Neural progenitor cell (in vitro differentiated cells): ENCODE results near the gene OPCML. TPM values are rescaled to one million over a fixed set of nuclear protein-coding genes. Genes with fewer than 3 reads are reported as not detected.

ENCODE experiments used
- DNase-seq: peaks from one replicate; pipeline ENCODE4 v3.0.0-alpha.2; 2016; ENCODE audit warnings: low spot score
- H2AFZ ChIP-seq: fragments of 200-600 bp; sonication (generic); replicated peaks from 2 replicates; pipeline ENCODE4 v1.6.1; 2016; ENCODE audit warnings: antibody characterized with exemption
- H3F3A ChIP-seq: fragments of 200-600 bp; sonication (generic); 2 replicates; pipeline ENCODE4 v1.6.1; 2016; ENCODE audit warnings: antibody characterized with exemption, low read depth
- H3K27ac ChIP-seq: fragments of 200-600 bp; sonication (generic); 2 replicates; pipeline ENCODE4 v1.5.1; 2016; ENCODE audit warnings: mild to moderate bottlenecking
- H3K27me3 ChIP-seq: fragments of 200-600 bp; sonication (generic); 2 replicates; pipeline ENCODE4 v1.6.1; 2016; ENCODE audit warnings: mild to moderate bottlenecking, moderate library complexity
- H3K36me3 ChIP-seq: fragments of 200-600 bp; sonication (generic); 2 replicates; pipeline ENCODE4 v1.5.1; 2016
- H3K4me1 ChIP-seq: fragments of 200-600 bp; sonication (generic); 2 replicates; pipeline ENCODE4 v1.6.1; 2016; ENCODE audit warnings: mixed run types
- H3K4me2 ChIP-seq: fragments of 200-600 bp; sonication (generic); 2 replicates; pipeline ENCODE4 v1.6.1; 2016
- H3K4me3 ChIP-seq: fragments of 200-600 bp; sonication (generic); 2 replicates; pipeline ENCODE4 v1.5.1; 2016
- H3K79me2 ChIP-seq: fragments of 200-600 bp; sonication (generic); 2 replicates; pipeline ENCODE4 v1.6.1; 2016; ENCODE audit warnings: low read depth
- H3K9ac ChIP-seq: fragments of 200-600 bp; sonication (generic); 2 replicates; pipeline ENCODE4 v1.6.1; 2016
- H3K9me3 ChIP-seq: fragments of 200-600 bp; sonication (generic); 2 replicates; pipeline ENCODE4 v1.5.1; 2016; ENCODE audit warnings: low read depth
- H4K20me1 ChIP-seq: fragments of 200-600 bp; sonication (generic); 2 replicates; pipeline ENCODE4 v1.6.1; 2016; ENCODE audit warnings: low read depth
- H3K27ac Mint-ChIP-seq: 3 replicates; pipeline ENCODE4 v1.8.0; 2021; ENCODE audit warnings: mixed read lengths
- H3K27me3 Mint-ChIP-seq: 2 replicates; pipeline ENCODE4 v1.8.0; 2022; ENCODE audit warnings: low read depth, mild to moderate bottlenecking, inconsistent platforms, moderate library complexity, mixed read lengths; ENCODE audit not compliant: insufficient read depth
- H3K36me3 Mint-ChIP-seq: 3 replicates; pipeline ENCODE4 v1.8.0; 2021; ENCODE audit warnings: mixed read lengths
- H3K4me1 Mint-ChIP-seq: 3 replicates; pipeline ENCODE4 v1.8.0; 2021; ENCODE audit warnings: mixed read lengths
- H3K4me3 Mint-ChIP-seq: 3 replicates; pipeline ENCODE4 v1.8.0; 2021; ENCODE audit warnings: mild to moderate bottlenecking, moderate library complexity, mixed read lengths
- H3K9me3 Mint-ChIP-seq: 3 replicates; pipeline ENCODE4 v1.8.0; 2020; ENCODE audit warnings: mixed read lengths
- EZH2 ChIP-seq: fragments of 200-600 bp; sonication (generic); IDR thresholded peaks from 2 replicates; pipeline ENCODE4 v1.6.1; 2017; ENCODE audit warnings: antibody characterized with exemption, mild to moderate bottlenecking, moderate library complexity
- EZH2phosphoT487 ChIP-seq: fragments of 200-600 bp; sonication (generic); IDR thresholded peaks from 2 replicates; pipeline ENCODE4 v1.6.1; 2017; ENCODE audit warnings: antibody characterized with exemption
- total RNA-seq: library from RNA; depleted of rRNA; stranded (reverse); fragments of >200 nt; gene quantifications from 2 replicates; pipeline ENCODE4 v1.2.3, GENCODE V29; 2015; ENCODE audit warnings: low replicate concordance
- TF ChIP-seq, protein P1 (sequence below): fragments of 200-600 bp; sonication (generic); IDR thresholded peaks from 2 replicates; pipeline ENCODE4 v1.5.1; 2017; ENCODE audit warnings: antibody characterized with exemption, mild to moderate bottlenecking

Gene OPCML
- total RNA-seq, 1 donor from 2014 or later, result 0.02 TPM

DNA sequence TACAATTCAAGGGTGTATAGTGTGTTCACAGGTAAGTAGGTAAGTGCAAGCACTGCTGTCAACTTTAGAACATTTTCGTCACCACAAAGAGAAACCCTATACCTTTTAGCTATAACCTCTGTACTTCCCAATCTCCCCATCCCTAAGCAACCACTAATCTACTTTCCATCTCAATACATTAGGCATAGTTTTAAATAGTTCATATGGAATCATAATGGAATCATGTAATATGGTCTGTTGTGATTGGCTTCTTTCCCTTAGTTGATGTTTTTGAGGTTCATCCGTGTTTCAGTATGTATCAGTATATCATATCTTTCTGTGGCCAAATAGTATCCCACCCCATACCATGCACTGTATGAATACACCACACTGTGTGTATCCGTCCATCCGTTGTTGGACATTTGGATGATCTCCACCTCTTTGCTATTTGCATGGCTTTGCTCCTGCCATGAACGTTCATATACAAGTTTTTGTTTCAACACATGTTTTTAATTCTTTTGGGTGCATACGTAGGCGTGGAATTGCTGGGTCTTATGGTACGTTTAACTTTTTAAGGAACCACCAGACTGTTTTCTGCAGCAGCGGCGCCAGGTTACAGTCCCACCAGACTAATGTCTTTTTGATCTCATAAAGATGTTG, 27.7 kb upstream of the OPCML start:
- H3K36me3 Mint-ChIP-seq, result no peaks in the 10 kb centered on the region
- no peak for TF ChIP-seq EZH2
- TF ChIP-seq, protein P1, sequence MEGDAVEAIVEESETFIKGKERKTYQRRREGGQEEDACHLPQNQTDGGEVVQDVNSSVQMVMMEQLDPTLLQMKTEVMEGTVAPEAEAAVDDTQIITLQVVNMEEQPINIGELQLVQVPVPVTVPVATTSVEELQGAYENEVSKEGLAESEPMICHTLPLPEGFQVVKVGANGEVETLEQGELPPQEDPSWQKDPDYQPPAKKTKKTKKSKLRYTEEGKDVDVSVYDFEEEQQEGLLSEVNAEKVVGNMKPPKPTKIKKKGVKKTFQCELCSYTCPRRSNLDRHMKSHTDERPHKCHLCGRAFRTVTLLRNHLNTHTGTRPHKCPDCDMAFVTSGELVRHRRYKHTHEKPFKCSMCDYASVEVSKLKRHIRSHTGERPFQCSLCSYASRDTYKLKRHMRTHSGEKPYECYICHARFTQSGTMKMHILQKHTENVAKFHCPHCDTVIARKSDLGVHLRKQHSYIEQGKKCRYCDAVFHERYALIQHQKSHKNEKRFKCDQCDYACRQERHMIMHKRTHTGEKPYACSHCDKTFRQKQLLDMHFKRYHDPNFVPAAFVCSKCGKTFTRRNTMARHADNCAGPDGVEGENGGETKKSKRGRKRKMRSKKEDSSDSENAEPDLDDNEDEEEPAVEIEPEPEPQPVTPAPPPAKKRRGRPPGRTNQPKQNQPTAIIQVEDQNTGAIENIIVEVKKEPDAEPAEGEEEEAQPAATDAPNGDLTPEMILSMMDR, result no peak
- no peak for TF ChIP-seq EZH2phosphoT487
- Histone ChIP-seq H3F3A (no peaks in the 10 kb centered on the region), H2AFZ (no peak overlapping the region), H3K9ac (no peak overlapping the region), H3K4me2 (no peak overlapping the region), H3K4me1 (no peaks in the 10 kb centered on the region), H3K4me3 (no peak overlapping the region), H3K9me3 (no peaks in the 10 kb centered on the region), H3K27me3 (no peaks in the 10 kb centered on the region), H3K36me3 (no peaks in the 10 kb centered on the region), H3K27ac (no peak overlapping the region), H3K79me2 (no peaks in the 10 kb centered on the region), H4K20me1 (no peaks in the 10 kb centered on the region)
- H3K4me3 Mint-ChIP-seq, result no peak overlapping the region
- H3K27me3 Mint-ChIP-seq, result peaks cover 3% of the 10 kb centered on the region
- no peak overlapping the region for H3K27ac Mint-ChIP-seq
- H3K9me3 Mint-ChIP-seq, result no peaks in the 10 kb centered on the region
- H3K4me1 Mint-ChIP-seq, result peaks cover 17% of the 10 kb centered on the region
- no peak for DNase-seq

DNA sequence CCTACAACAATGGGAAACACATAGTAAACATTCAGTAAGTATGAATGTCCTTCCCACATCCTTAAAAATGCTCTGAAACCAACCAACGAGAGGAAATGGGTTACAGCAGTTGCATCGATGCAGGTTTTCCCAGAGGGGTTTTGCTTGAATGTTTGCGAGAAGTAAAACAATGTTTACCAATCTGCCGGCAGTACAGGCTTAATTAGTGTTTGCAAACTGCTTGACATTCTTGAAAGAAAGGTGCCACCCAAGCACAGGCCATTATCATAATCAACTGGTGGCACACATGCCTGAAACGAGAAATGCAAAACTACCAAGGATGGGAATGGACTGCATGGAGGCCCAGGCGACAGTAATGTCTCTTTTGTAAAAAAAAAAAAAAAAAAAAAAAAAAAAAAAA, 27.1 kb upstream of the OPCML start:
- H3K27me3 ChIP-seq, result no peaks in the 10 kb centered on the region
- no peaks in the 10 kb centered on the region for H3F3A ChIP-seq
- no peaks in the 10 kb centered on the region for H4K20me1 ChIP-seq
- DNase-seq, result no peak
- H3K9me3 ChIP-seq, result no peaks in the 10 kb centered on the region
- H3K4me1 ChIP-seq, result no peaks in the 10 kb centered on the region
- H3K4me3 ChIP-seq, result no peak overlapping the region
- H3K4me2 ChIP-seq, result no peak overlapping the region
- TF ChIP-seq, protein P1, result no peak
- TF ChIP-seq EZH2 (no peak), EZH2phosphoT487 (no peak)
- no peaks in the 10 kb centered on the region for H3K36me3 Mint-ChIP-seq
- no peak overlapping the region for H2AFZ ChIP-seq
- H3K9me3 Mint-ChIP-seq, result no peaks in the 10 kb centered on the region
- H3K27ac Mint-ChIP-seq, result no peak overlapping the region
- no peak overlapping the region for H3K27ac ChIP-seq
- no peak overlapping the region for H3K4me3 Mint-ChIP-seq
- H3K4me1 Mint-ChIP-seq, result peaks cover 19% of the 10 kb centered on the region
- H3K36me3 ChIP-seq, result no peaks in the 10 kb centered on the region
- no peak overlapping the region for H3K9ac ChIP-seq
- H3K79me2 ChIP-seq, result no peaks in the 10 kb centered on the region
- H3K27me3 Mint-ChIP-seq, result peaks cover 3% of the 10 kb centered on the region

DNA sequence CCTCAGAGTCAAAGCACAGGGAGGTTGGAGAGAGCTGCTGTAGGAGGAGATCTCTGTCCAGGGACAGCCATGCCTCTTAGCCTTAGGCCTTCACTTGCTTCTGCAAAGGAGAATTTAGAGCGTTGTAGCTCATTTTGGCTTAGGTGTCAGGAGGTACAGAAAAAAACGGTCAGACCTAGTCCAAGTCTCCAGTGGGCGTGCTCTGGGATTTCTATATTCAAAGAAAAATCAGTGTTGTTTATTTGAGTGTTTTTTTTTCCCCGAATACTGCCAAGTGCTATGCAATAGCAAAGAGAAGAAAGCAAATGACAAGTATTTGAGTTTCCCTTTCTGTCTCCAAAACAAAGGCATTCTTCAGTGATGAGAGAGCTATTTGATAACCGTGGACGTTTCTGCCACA, 22.7 kb upstream of the OPCML start:
- H3K79me2 ChIP-seq, result no peaks in the 10 kb centered on the region
- no peak overlapping the region for H3K4me2 ChIP-seq
- H3K9me3 Mint-ChIP-seq, result no peaks in the 10 kb centered on the region
- no peaks in the 10 kb centered on the region for H3K9me3 ChIP-seq
- H3K4me1 ChIP-seq, result no peaks in the 10 kb centered on the region
- H3K9ac ChIP-seq, result no peak overlapping the region
- no peak overlapping the region for H3K27ac Mint-ChIP-seq
- H3K27ac ChIP-seq, result no peak overlapping the region
- H2AFZ ChIP-seq, result no peak overlapping the region
- DNase-seq, result no peak
- no peaks in the 10 kb centered on the region for H4K20me1 ChIP-seq
- TF ChIP-seq EZH2phosphoT487, result no peak
- TF ChIP-seq, protein P1, result no peak
- H3K4me3 ChIP-seq, result no peak overlapping the region
- H3K36me3 ChIP-seq, result no peaks in the 10 kb centered on the region
- H3F3A ChIP-seq, result no peaks in the 10 kb centered on the region
- H3K27me3 ChIP-seq, result no peaks in the 10 kb centered on the region
- H3K4me1 Mint-ChIP-seq, result peaks cover 8% of the 10 kb centered on the region
- no peaks in the 10 kb centered on the region for H3K36me3 Mint-ChIP-seq
- H3K4me3 Mint-ChIP-seq, result no peak overlapping the region
- peaks cover 6% of the 10 kb centered on the region for H3K27me3 Mint-ChIP-seq
